Lung (tissue), 12 donors: Measurements from ENCODE around the gene DOK7. TPM values are rescaled to one million over a fixed set of nuclear protein-coding genes. Genes with fewer than 3 reads are reported as not detected.

ENCODE experiments used
- ATAC-seq: fragments of 200-7000 bp; cut with Tn5 transposase; one replicate; pipeline ENCODE4 v1.9.1; 2020; ENCODE audit warnings: moderate number of reproducible peaks; ENCODE audit not compliant: insufficient read depth, low FRiP score
- DNase-seq, 3 donors: peaks; one replicate each; pipeline ENCODE4 v3.0.0-alpha.2; 2013 to 2017
- H3K27ac ChIP-seq, 2 donors: one replicate each; pipeline ENCODE4 v1.5.1; 2013; ENCODE audit warnings: mild to moderate bottlenecking in 2 of 2, moderate library complexity in 2 of 2, control low read depth in 1 of 2, inconsistent platforms in 1 of 2, low read depth in 1 of 2, low read length in 1 of 2
- H3K27me3 ChIP-seq, 3 donors: one replicate each; pipeline ENCODE4 v1.5.1; 2013; ENCODE audit warnings: low read length in 2 of 3; ENCODE audit not compliant: control insufficient read depth in 3 of 3, insufficient read depth in 3 of 3
- H3K36me3 ChIP-seq, 4 donors: one replicate each; pipeline ENCODE4 v1.5.1; 2013; ENCODE audit warnings: low read length in 4 of 4, mild to moderate bottlenecking in 1 of 4, moderate library complexity in 1 of 4; ENCODE audit not compliant: control insufficient read depth in 4 of 4, insufficient read depth in 4 of 4
- H3K4me1 ChIP-seq, 5 donors: one replicate each; pipeline ENCODE4 v1.5.1; 2013; ENCODE audit warnings: low read length in 5 of 5, mild to moderate bottlenecking in 2 of 5, moderate library complexity in 1 of 5; ENCODE audit not compliant: control insufficient read depth in 5 of 5, insufficient read depth in 5 of 5
- H3K4me3 ChIP-seq: one replicate; pipeline ENCODE4 v1.5.1; 2013; ENCODE audit warnings: mild to moderate bottlenecking, control low read depth, moderate library complexity
- H3K9ac ChIP-seq, 2 donors: one replicate each; pipeline ENCODE4 v1.5.1; 2013; ENCODE audit warnings: low read length in 2 of 2, control low read depth in 1 of 2; ENCODE audit not compliant: insufficient read depth in 1 of 2
- H3K9me3 ChIP-seq, 4 donors: one replicate each; pipeline ENCODE4 v1.5.1; 2013; ENCODE audit warnings: low read length in 3 of 4, mild to moderate bottlenecking in 1 of 4, moderate library complexity in 1 of 4; ENCODE audit not compliant: control insufficient read depth in 4 of 4, insufficient read depth in 3 of 4
- WGBS, 2 donors: extraction: QIAGEN DNeasy Blood & Tissue Kit; methylation state at CpG; one replicate each; pipeline ENCODE4 v1.1.7; 2013; 5-methylcytosine and 5-hydroxymethylcytosine counted together
- polyA plus RNA-seq, 2 donors: library from polyadenylated mRNA; stranded (reverse); fragments of 200-250 nt; gene quantifications; one replicate each; pipeline ENCODE4 v1.2.1, GENCODE V29; 2013
- total RNA-seq, 2 donors: library from RNA; depleted of rRNA in 1 of 2; stranded (reverse); fragments of >200 nt in 1 of 2; gene quantifications; one replicate each; pipeline ENCODE4 v1.2.1, GENCODE V29; 2014 to 2021
- TF ChIP-seq, protein P1 (sequence below): IDR thresholded peaks from 2 replicates; pipeline ENCODE4 v1.5.1; 2012; ENCODE audit warnings: mild to moderate bottlenecking; ENCODE audit errors: control extremely low read depth, extremely low read depth
- donor health status: control.
- donor health status: control.
- donor health status: Bipolar disorder and iron deficiency.
- donor health status: healthy.
- donor health status: DM: yes; HTN: yes; CAD: no.

The DOK7 gene
- total and polyA plus RNA-seq, 4 donors = 0.53 to 2.7 (median 1.4) TPM

DNA sequence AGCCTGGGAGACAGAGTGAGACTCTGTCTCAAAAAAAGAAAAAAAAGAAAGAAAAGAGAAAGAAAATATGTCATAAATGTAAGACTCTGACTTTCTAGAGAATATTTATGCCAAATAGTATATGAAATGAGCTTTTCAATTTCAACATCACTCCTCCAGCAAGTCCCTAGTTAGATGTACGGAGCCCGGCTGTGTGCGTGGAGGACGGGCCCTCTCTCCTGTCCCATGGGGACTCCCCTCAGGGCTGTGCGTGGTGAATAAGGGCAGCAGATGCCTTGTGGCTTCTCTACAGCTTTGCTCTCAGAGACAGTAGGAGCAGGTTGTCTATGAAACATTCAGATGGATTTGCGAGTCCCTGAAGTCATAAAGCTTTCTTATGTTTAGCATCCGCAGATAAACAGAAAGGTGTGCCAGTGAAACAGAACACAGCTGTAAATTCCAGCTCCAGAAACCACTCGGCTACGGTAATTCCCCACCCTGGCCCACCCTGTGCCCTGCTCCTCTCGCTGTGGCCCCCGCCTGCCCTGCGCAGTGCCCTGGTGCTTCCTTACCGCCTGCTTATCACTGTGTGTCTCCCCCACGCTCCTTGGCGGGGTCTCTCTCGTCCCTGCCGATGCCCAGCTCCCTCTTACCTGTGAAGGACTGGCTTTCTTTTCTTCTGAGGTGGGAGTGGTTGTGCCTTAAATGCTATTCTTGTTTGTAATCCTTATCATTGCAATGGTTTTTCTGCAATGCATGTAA lies 35.2 kb upstream of the DOK7 start:
- no peak for ATAC-seq
- no peaks in the 10 kb centered on the region for H3K27me3 ChIP-seq
- no peak overlapping the region for H3K9ac ChIP-seq
- H3K4me3 ChIP-seq = no peak overlapping the region
- no peaks in the 10 kb centered on the region for H3K4me1 ChIP-seq
- DNase-seq = no peak
- TF ChIP-seq, protein P1, sequence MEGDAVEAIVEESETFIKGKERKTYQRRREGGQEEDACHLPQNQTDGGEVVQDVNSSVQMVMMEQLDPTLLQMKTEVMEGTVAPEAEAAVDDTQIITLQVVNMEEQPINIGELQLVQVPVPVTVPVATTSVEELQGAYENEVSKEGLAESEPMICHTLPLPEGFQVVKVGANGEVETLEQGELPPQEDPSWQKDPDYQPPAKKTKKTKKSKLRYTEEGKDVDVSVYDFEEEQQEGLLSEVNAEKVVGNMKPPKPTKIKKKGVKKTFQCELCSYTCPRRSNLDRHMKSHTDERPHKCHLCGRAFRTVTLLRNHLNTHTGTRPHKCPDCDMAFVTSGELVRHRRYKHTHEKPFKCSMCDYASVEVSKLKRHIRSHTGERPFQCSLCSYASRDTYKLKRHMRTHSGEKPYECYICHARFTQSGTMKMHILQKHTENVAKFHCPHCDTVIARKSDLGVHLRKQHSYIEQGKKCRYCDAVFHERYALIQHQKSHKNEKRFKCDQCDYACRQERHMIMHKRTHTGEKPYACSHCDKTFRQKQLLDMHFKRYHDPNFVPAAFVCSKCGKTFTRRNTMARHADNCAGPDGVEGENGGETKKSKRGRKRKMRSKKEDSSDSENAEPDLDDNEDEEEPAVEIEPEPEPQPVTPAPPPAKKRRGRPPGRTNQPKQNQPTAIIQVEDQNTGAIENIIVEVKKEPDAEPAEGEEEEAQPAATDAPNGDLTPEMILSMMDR = no peak
- WGBS, 2 donors = 93 to 95% methylated on average over 17 of the region's 17 CpGs
- no peak overlapping the region for H3K27ac ChIP-seq
- peaks cover 0 to 65% (median 19%) of the 10 kb centered on the region in 4 donors for H3K36me3 ChIP-seq
- no peaks in the 10 kb centered on the region for H3K9me3 ChIP-seq

DNA sequence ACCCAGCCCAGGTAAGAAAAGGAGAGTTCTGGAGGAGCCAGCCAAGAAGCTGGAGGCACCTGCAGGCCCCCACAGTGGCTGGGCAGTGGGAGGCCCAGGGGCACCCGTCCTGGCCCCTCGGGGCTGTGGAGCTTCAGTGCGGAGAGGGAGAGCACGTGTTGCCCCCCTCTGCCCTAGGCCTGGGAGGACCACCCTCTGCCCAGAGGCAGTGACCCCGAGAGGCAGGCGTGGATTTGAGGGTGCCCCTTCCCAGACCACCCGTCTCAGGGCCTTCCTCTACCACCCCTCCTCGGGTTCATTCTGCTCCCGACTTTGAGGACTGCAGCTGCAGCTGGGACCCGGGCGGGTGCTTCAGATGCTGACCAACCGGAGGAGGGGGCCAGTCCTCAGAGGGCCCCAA lies 33.5 kb upstream of the DOK7 start:
- peaks cover 0 to 58% (median 13%) of the 10 kb centered on the region in 4 donors for H3K36me3 ChIP-seq
- DNase-seq = no peak
- TF ChIP-seq, protein P1 = no peak

DNA sequence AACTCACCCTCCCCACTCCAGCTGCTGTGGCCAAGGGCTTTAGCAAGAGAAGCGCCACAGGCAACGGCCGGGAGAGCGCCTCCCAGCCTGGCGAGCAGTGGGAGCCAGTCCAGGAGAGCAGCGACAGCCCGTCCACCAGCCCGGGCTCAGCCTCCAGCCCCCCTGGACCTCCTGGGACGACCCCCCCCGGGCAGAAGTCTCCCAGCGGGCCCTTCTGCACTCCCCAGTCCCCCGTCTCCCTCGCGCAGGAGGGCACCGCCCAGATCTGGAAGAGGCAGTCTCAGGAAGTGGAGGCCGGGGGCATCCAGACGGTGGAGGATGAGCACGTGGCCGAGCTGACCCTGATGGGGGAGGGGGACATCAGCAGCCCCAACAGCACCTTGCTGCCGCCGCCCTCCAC lies 32.6 kb upstream of the DOK7 start:
- DNase-seq (no peak), ATAC-seq (no peak)
- no peaks in the 10 kb centered on the region for H3K27me3 ChIP-seq
- no peaks in the 10 kb centered on the region for H3K9me3 ChIP-seq
- H3K4me3 ChIP-seq = no peak overlapping the region
- H3K4me1 ChIP-seq = no peaks in the 10 kb centered on the region
- WGBS, 2 donors = 58 to 71% methylated on average over 21 of the region's 21 CpGs
- H3K36me3 ChIP-seq = peaks cover 0 to 53% (median 6%) of the 10 kb centered on the region in 4 donors
- TF ChIP-seq, protein P1 = no peak
- H3K27ac ChIP-seq = no peak overlapping the region
- H3K9ac ChIP-seq = no peak overlapping the region

More for the DNA sequence above, 33.5 kb upstream of the DOK7 start:
- H3K27ac ChIP-seq = no peak overlapping the region
- H3K9ac ChIP-seq = no peak overlapping the region
- H3K4me3 ChIP-seq = no peak overlapping the region
- H3K27me3 ChIP-seq = no peaks in the 10 kb centered on the region
- no peak for ATAC-seq
- H3K9me3 ChIP-seq = no peaks in the 10 kb centered on the region
- 91 to 98% methylated on average over 12 of the region's 12 CpGs for WGBS, 2 donors
- no peaks in the 10 kb centered on the region for H3K4me1 ChIP-seq
